HCT116 (cell line): Measurements from ENCODE around the gene SNRPF. TPM values are rescaled to one million over a fixed set of nuclear protein-coding genes. Genes with fewer than 3 reads are reported as not detected.

Experiments used
- ATAC-seq: fragments of 200-7000 bp; cut with Tn5 transposase; 2 replicates; pipeline ENCODE4 v1.9.1; 2020; ENCODE audit warnings: mild to moderate bottlenecking, moderate library complexity
- BruUV-seq: library from RNA; stranded (reverse); fragments of 400-500 nt; replicated peaks from 2 replicates; lab custom pipeline; 2021; lab: Mats Ljungman, UMichigan
- CTCF ChIA-PET: fragments of 300-600 bp; sonication (Branson Sonifier 250); formaldehyde crosslinking; loops from one replicate; lab custom pipeline; 2021; ENCODE audit warnings: antibody characterized with exemption; lab: Charles Lee
- POLR2A ChIA-PET: fragments of 300-600, 350-600 bp; sonication (Branson Sonifier 250); formaldehyde crosslinking; loops from one replicate; lab custom pipeline; 2021; ENCODE audit warnings: antibody characterized with exemption; lab: Charles Lee
- RAD21 ChIA-PET, 2 experiments: fragments of 300-600 bp; sonication (Branson Sonifier 250); formaldehyde crosslinking; loops; one replicate each; lab custom pipeline; 2023; ENCODE audit warnings: low total read pairs in 2 of 2; ENCODE audit not compliant: uncharacterized antibody in 2 of 2, unreplicated experiment in 2 of 2, low non-redundant PET in 1 of 2; lab: Charles Lee
- DNase-seq: peaks from one replicate; pipeline ENCODE4 v3.0.0-alpha.2; 2010; ENCODE audit warnings: low read depth, low spot score
- H2AFZ ChIP-seq: fragments of 200-600 bp; shearing (Covaris generic), sonication (generic); 2 replicates; pipeline ENCODE4 v1.6.1; 2017; ENCODE audit warnings: low read depth, mixed run types, mixed read lengths, antibody characterized with exemption, low read length; ENCODE audit not compliant: poor library complexity, severe bottlenecking
- H3K27ac ChIP-seq: 2 replicates; pipeline ENCODE4 v1.5.1; 2012; ENCODE audit warnings: low read depth, low read length
- H3K27me3 ChIP-seq: fragments of 200-600 bp; sonication (generic); 2 replicates; pipeline ENCODE4 v1.6.1; 2016; ENCODE audit warnings: mixed run types, low read length, mixed read lengths; ENCODE audit not compliant: insufficient read depth
- H3K36me3 ChIP-seq, 2 experiments: fragments of 200-500 bp in 1 of 2; fragments of 200-600 bp in 1 of 2; sonication (Bioruptor generic) in 1 of 2; sonication (generic) in 1 of 2; 2 replicates each; pipeline versions ENCODE4 v1.5.1 to v1.6.1; 2014 to 2016; ENCODE audit warnings: low read length in 2 of 2, inconsistent platforms in 1 of 2, mixed read lengths in 1 of 2, mixed run types in 1 of 2; ENCODE audit not compliant: insufficient read depth in 2 of 2, control insufficient read depth in 1 of 2
- H3K4me1 ChIP-seq, 2 experiments: fragments of 200-600 bp in 1 of 2; sonication (generic) in 1 of 2; 2 replicates each; pipeline versions ENCODE4 v1.5.1 to v1.6.1; 2012 to 2017; ENCODE audit warnings: low read length in 2 of 2, inconsistent platforms in 1 of 2, mild to moderate bottlenecking in 1 of 2, mixed read lengths in 1 of 2, mixed run types in 1 of 2, moderate library complexity in 1 of 2; ENCODE audit not compliant: insufficient read depth in 2 of 2, control insufficient read depth in 1 of 2
- H3K4me2 ChIP-seq: fragments of 200-600 bp; sonication (generic); 2 replicates; pipeline ENCODE4 v1.6.1; 2017; ENCODE audit warnings: mixed run types, low read length, mixed read lengths
- H3K4me3 ChIP-seq, 2 experiments: fragments of 200-600 bp in 1 of 2; sonication (generic) in 1 of 2; replicated peaks in 1 of 2; 2 replicates each; pipeline ENCODE4 v1.5.1; 2011 to 2016; ENCODE audit warnings: low read length in 2 of 2, control low read depth in 1 of 2, low read depth in 1 of 2, mild to moderate bottlenecking in 1 of 2, mixed read lengths in 1 of 2, mixed run types in 1 of 2
- H3K79me2 ChIP-seq: fragments of 200-600 bp; sonication (generic); 2 replicates; pipeline ENCODE4 v1.6.1; 2017; ENCODE audit warnings: mild to moderate bottlenecking, mixed run types, low read length, moderate library complexity, mixed read lengths; ENCODE audit not compliant: insufficient read depth
- H3K9ac ChIP-seq: fragments of 200-600 bp; sonication (generic); 2 replicates; pipeline ENCODE4 v1.6.1; 2016; ENCODE audit warnings: low read length, mixed read lengths
- H3K9me2 ChIP-seq: fragments of 200-600 bp; sonication (generic), shearing (Covaris generic); 2 replicates; pipeline ENCODE4 v1.6.1; 2017; ENCODE audit warnings: mixed run types, mild to moderate bottlenecking, moderate library complexity; ENCODE audit not compliant: insufficient read depth
- H3K9me3 ChIP-seq, 2 experiments: fragments of 200-500 bp in 1 of 2; fragments of 200-600 bp in 1 of 2; sonication (Bioruptor generic) in 1 of 2; sonication (generic) in 1 of 2; 2 replicates each; pipeline ENCODE4 v1.6.1; 2014 to 2017; ENCODE audit warnings: low read length in 2 of 2, mixed read lengths in 2 of 2, inconsistent platforms in 1 of 2, low read depth in 1 of 2, mild to moderate bottlenecking in 1 of 2, mixed run types in 1 of 2, moderate library complexity in 1 of 2; ENCODE audit not compliant: control insufficient read depth in 1 of 2, insufficient read depth in 1 of 2
- H4K20me1 ChIP-seq: fragments of 200-600 bp; sonication (generic), shearing (Covaris generic); 2 replicates; pipeline ENCODE4 v1.6.1; 2017; ENCODE audit warnings: mixed run types, mild to moderate bottlenecking, moderate library complexity; ENCODE audit not compliant: insufficient read depth
- EZH2phosphoT487 ChIP-seq: fragments of 200-600 bp; IDR thresholded peaks from 2 replicates; pipeline ENCODE4 v1.6.1; 2018; ENCODE audit warnings: antibody characterized with exemption, borderline replicate concordance
- RAD21 ChIP-seq: IDR thresholded peaks from 2 replicates; pipeline ENCODE4 v1.6.1; 2012; ENCODE audit warnings: low read depth, mild to moderate bottlenecking
- REST ChIP-seq: IDR thresholded peaks from 2 replicates; pipeline ENCODE4 v1.6.1; 2012; ENCODE audit warnings: low read depth
- SP1 ChIP-seq: IDR thresholded peaks from 2 replicates; pipeline ENCODE4 v1.6.1; 2012; ENCODE audit warnings: low read depth
- SRF ChIP-seq: IDR thresholded peaks from 2 replicates; pipeline ENCODE4 v1.6.1; 2012; ENCODE audit warnings: low read depth
- TCF7L2 ChIP-seq: IDR thresholded peaks from 2 replicates; pipeline ENCODE4 v1.7.0; 2011; ENCODE audit warnings: borderline replicate concordance, inconsistent platforms; ENCODE audit not compliant: insufficient read depth, insufficient read length; ENCODE audit errors: extremely low read depth
- YY1 ChIP-seq: IDR thresholded peaks from 2 replicates; pipeline ENCODE4 v1.6.1; 2011; ENCODE audit warnings: low read length, low read depth, moderate library complexity, mild to moderate bottlenecking; ENCODE audit not compliant: insufficient replicate concordance; ENCODE audit errors: extremely low read depth
- ZNF274 ChIP-seq: fragments of 200-500 bp; sonication (Bioruptor generic); IDR thresholded peaks from 2 replicates; pipeline ENCODE4 v1.6.1; 2014; ENCODE audit warnings: mild to moderate bottlenecking, low read depth, low read length, inconsistent platforms
- intact Hi-C: fragments of 100-400 bp; cut with micrococcal nuclease; formaldehyde crosslinking; loops from 2 replicates; pipeline ENCODE4 v1.10.0; 2022
- total RNA-seq: library from RNA; stranded (reverse); gene quantifications from one replicate; pipeline ENCODE4 v1.2.1, GENCODE V29; 2021; ENCODE audit not compliant: unreplicated experiment

SNRPF gene
- total RNA-seq, 1 experiment from 2014 or later: 56.3 TPM

GRCh38 chr12:95859947-95860850, 1.4 kb downstream of the SNRPF start (continued):
- TF ChIP-seq REST (no peak), SP1 (no peak), TCF7L2 (no peak), SRF (no peak), YY1 (no peak), EZH2phosphoT487 (no peak), RAD21 (no peak), ZNF274 (no peak)

- DNase-seq: no peak
- intact Hi-C loops: no loop called here
- ChIA-PET POLR2A (no interaction called here), RAD21 (no interaction called here), CTCF (no interaction called here)
- H2AFZ ChIP-seq: no peak overlapping the region
- no peaks in the 10 kb centered on the region for H3K9me3 ChIP-seq
- H3K9me2 ChIP-seq: no peaks in the 10 kb centered on the region
- no peak for ATAC-seq
- no peak overlapping the region for H3K4me3 ChIP-seq
- peaks cover 77% of the 10 kb centered on the region for H3K79me2 ChIP-seq
- H3K27ac ChIP-seq: no peak overlapping the region
- H3K4me1 ChIP-seq: peaks cover 8 to 25% of the 10 kb centered on the region in 2 experiments
- no peak overlapping the region for H3K9ac ChIP-seq
- H3K27me3 ChIP-seq: no peaks in the 10 kb centered on the region
- TF ChIP-seq SP1: no peak
- no peak overlapping the region for H3K4me2 ChIP-seq
- H3K36me3 ChIP-seq: peaks cover 38 to 50% of the 10 kb centered on the region in 2 experiments
- peaks cover 23% of the 10 kb centered on the region for H4K20me1 ChIP-seq
- BruUV-seq: no TSS peak
Measured at GRCh38 chr12:95862038-95862437, 3.3 kb downstream of the SNRPF start.
